Measurements from ENCODE around the gene GABPB1. TPM values are rescaled to one million over a fixed set of nuclear protein-coding genes. Genes with fewer than 3 reads are reported as not detected.

Gene GABPB1
- total and polyA plus RNA-seq, 9 donors: 7.0 to 21.9 (median 15.1) TPM

- H3K4me3 ChIP-seq: no peak overlapping the region
- TF ChIP-seq CTCF (IDR thresholded peaks at IDR 0.05): no peak
- no peak for TF ChIP-seq POLR2A (IDR thresholded peaks at IDR 0.05)
- no peak for TF ChIP-seq EP300 (IDR thresholded peaks at IDR 0.05)
- H3K27me3 ChIP-seq: no peaks in the 10 kb centered on the region
- whole genome bisulfite sequencing, 3 donors: 86 to 88% (median 88%) methylated on average over 4 of the region's 4 CpGs
- intact Hi-C loops (cut with DNase I): no loop called here
- H3K9me3 ChIP-seq: no peaks in the 10 kb centered on the region
- H3K36me3 ChIP-seq: no peaks in the 10 kb centered on the region
- no peak for DNase-seq
- H3K27ac ChIP-seq: no peak overlapping the region
- H3K4me1 ChIP-seq (ENCODE audit: insufficient read depth): no peaks in the 10 kb centered on the region
Measured at GRCh38 chr15:50262533-50262932, 92.5 kb downstream of the GABPB1 start.

GRCh38 chr15:50261981-50262380 is 93.0 kb downstream of the GABPB1 start:
- Histone ChIP-seq H3K27me3 (no peaks in the 10 kb centered on the region), H3K4me1 (ENCODE audit: insufficient read depth) (no peaks in the 10 kb centered on the region), H3K9me3 (no peaks in the 10 kb centered on the region), H3K27ac (no peak overlapping the region), H3K36me3 (no peaks in the 10 kb centered on the region), H3K4me3 (no peak overlapping the region)
- intact Hi-C loops (cut with DNase I): no loop called here
- WGBS, 3 donors: 87 to 90% (median 90%) methylated on average over 3 of the region's 3 CpGs
- TF ChIP-seq POLR2A (IDR thresholded peaks at IDR 0.05): no peak
- TF ChIP-seq EP300 (IDR thresholded peaks at IDR 0.05): no peak
- TF ChIP-seq CTCF (IDR thresholded peaks at IDR 0.05): no peak
- DNase-seq: no peak

GRCh38 chr15:50260969-50261496 is 94.0 kb downstream of the GABPB1 start:
- intact Hi-C loops (cut with DNase I): no loop called here
- Histone ChIP-seq H3K27me3 (no peaks in the 10 kb centered on the region), H3K36me3 (no peaks in the 10 kb centered on the region), H3K4me1 (ENCODE audit: insufficient read depth) (no peaks in the 10 kb centered on the region), H3K27ac (no peak overlapping the region), H3K4me3 (no peak overlapping the region), H3K9me3 (no peaks in the 10 kb centered on the region)
- no peak for TF ChIP-seq POLR2A (IDR thresholded peaks at IDR 0.05)
- TF ChIP-seq CTCF (IDR thresholded peaks at IDR 0.05): no peak
- TF ChIP-seq EP300 (IDR thresholded peaks at IDR 0.05): no peak
- 66 to 71% (median 67%) methylated on average over 2 of the region's 2 CpGs for WGBS, 3 donors
- no peak for DNase-seq

- H3K4me1 ChIP-seq (ENCODE audit: insufficient read depth): no peaks in the 10 kb centered on the region
- 60 to 84% (median 81%) methylated on average over 5 of the region's 5 CpGs for WGBS, 3 donors
- no peaks in the 10 kb centered on the region for H3K36me3 ChIP-seq
- H3K9me3 ChIP-seq: no peaks in the 10 kb centered on the region
- no peaks in the 10 kb centered on the region for H3K27me3 ChIP-seq
- intact Hi-C loops (cut with DNase I): no loop called here
- no peak overlapping the region for H3K4me3 ChIP-seq
- TF ChIP-seq EP300 (IDR thresholded peaks at IDR 0.05): no peak
- TF ChIP-seq CTCF (IDR thresholded peaks at IDR 0.05): no peak
- TF ChIP-seq POLR2A (IDR thresholded peaks at IDR 0.05): no peak
- no peak overlapping the region for H3K27ac ChIP-seq
- no peak for DNase-seq
Measured at GRCh38 chr15:50259276-50259675, 95.7 kb downstream of the GABPB1 start.
